AG10803 (cell line): Measurements from ENCODE around the gene TIGD2.
A peak's percentile ranks its signal among the peaks of the same experiment; 100 is the strongest.

Source experiments
- DNase-seq: peaks from one replicate; pipeline ENCODE4 v3.0.0; 2010; ENCODE audit warnings: low read depth
- H3K4me3 ChIP-seq: 2 replicates; pipeline ENCODE4 v1.5.1; 2011; ENCODE audit warnings: mild to moderate bottlenecking, low read length, control low read depth
- CTCF ChIP-seq: conservative IDR thresholded peaks from 2 replicates; pipeline ENCODE4 v1.5.1; 2011; ENCODE audit warnings: mild to moderate bottlenecking, low read length, control low read depth, inconsistent platforms

The TIGD2 gene

GRCh38 chr4:89110986-89111832, at the start of gene TIGD2:
TSS of gene TIGD2 (plus strand) at chr4:89111533. CDS start at chr4:89112975, 1,442 bp downstream.
- TF ChIP-seq CTCF = peak; percentile 61
- peak within 1 kb of the TSS; percentile 70 for H3K4me3 ChIP-seq
- DNase-seq = peak; percentile 84

GRCh38 chr4:89064848-89065247, 46.5 kb upstream of the TIGD2 start:
- H3K4me3 ChIP-seq = no peak overlapping the region
- no peak for TF ChIP-seq CTCF
- peak; percentile 36 for DNase-seq

- peak; percentile 35 for DNase-seq
These were observed 43.9 kb upstream of the TIGD2 start for GRCh38 chr4:89067417-89067816.

GRCh38 chr4:89069481-89069880, 41.9 kb upstream of the TIGD2 start:
- no peak for TF ChIP-seq CTCF
- H3K4me3 ChIP-seq = no peak overlapping the region
- no peak for DNase-seq

More at GRCh38 chr4:89067417-89067816, 43.9 kb upstream of the TIGD2 start:
- no peak for TF ChIP-seq CTCF
- no peak overlapping the region for H3K4me3 ChIP-seq

GRCh38 chr4:89070041-89070440, 41.3 kb upstream of the TIGD2 start:
- no peak overlapping the region for H3K4me3 ChIP-seq
- TF ChIP-seq CTCF = no peak
- DNase-seq = no peak

- DNase-seq = no peak
- no peak overlapping the region for H3K4me3 ChIP-seq
- TF ChIP-seq CTCF = no peak
These were observed 40.0 kb upstream of the TIGD2 start for GRCh38 chr4:89071311-89071710.

- no peak overlapping the region for H3K4me3 ChIP-seq
- no peak for TF ChIP-seq CTCF
- no peak for DNase-seq
These were observed 38.4 kb upstream of the TIGD2 start for GRCh38 chr4:89072921-89073320.
